Stimulated activated CD8-positive, alpha-beta memory T cell treated with anti-CD3 and anti-CD28 coated beads, Interleukin-4, amount 100 ng/mL, for 48 hours (primary cell): ENCODE measurements around the gene CIRBP.

ENCODE experiments used
- DNase-seq: peaks from one replicate; pipeline ENCODE4 v3.0.0-alpha.2; 2020

CIRBP gene

DNA sequence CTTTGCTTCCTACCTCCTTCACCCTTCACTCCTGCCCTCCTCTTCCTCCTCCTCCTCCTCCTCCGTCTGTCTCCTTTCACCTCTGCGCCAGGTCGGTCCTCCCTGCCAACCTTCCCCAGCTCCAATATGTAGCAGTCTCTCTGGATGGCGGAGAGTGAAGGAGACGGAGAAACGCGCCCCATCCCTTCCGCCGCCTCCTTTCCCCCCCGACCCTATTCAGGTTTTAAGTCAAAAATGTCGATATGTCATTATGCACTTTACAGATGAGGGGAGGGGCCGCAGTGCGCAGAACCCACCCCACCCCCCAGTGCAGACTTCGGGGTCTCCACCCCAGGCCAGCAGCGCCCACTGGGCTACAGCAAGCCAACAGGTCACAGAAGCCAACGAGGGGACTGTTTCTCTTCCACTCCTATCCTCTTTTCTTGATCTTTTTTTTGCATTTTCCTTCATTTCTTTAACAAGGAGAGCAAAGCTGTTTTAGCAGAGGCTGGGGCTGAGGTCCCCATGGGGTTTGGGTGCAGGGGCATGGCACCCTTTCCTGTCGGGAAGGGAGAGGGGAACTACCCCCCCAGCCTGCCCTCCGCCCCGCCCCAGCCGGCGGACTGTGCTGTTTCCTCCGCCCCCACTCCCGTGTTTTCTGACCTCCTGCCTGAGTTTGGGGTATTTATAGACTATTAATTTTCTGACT, 11.5 kb upstream of the CIRBP start:
- DNase-seq = no peak

DNA sequence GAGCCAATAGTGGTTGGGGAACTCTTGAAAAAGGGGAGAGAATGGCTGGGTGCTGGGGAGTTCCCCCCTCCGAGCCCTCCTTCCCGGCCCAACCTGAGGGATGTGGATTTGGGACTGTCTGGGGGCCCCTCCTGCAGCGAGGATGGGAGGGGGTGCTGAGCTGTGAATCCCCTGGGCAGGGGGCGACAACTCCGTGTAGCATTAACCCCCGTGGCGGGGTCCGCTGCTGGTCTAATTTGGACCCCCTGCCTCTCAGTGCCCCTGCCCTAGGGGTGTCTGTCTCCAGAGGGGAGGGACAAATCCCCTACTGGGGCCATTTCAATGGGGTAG, 11.0 kb upstream of the CIRBP start:
- no peak for DNase-seq

DNA sequence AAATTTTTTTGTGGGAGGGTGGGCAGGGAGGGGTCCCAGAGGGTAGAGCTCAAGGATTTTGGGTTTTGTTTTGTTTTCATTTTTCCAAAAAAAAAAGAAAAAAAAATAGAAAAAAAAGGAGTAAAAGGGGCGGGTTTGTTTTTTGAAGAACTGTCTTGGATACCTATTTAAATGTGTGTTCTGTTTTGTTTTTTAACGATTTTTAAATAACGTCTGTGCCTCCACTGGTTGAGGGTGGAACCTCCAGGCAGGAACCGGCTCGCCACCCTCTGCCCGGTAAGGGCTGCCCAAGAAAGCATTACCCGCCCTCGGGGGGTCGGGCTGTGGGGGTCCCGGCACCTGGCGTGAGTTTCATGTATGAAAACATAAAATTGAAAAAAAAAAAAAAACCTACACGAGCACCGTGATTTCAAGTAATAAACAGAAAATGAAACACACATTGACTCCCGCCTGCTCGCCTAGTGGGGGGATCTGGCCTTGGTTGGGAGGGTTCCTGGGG, 10.4 kb upstream of the CIRBP start:
- DNase-seq = no peak

DNA sequence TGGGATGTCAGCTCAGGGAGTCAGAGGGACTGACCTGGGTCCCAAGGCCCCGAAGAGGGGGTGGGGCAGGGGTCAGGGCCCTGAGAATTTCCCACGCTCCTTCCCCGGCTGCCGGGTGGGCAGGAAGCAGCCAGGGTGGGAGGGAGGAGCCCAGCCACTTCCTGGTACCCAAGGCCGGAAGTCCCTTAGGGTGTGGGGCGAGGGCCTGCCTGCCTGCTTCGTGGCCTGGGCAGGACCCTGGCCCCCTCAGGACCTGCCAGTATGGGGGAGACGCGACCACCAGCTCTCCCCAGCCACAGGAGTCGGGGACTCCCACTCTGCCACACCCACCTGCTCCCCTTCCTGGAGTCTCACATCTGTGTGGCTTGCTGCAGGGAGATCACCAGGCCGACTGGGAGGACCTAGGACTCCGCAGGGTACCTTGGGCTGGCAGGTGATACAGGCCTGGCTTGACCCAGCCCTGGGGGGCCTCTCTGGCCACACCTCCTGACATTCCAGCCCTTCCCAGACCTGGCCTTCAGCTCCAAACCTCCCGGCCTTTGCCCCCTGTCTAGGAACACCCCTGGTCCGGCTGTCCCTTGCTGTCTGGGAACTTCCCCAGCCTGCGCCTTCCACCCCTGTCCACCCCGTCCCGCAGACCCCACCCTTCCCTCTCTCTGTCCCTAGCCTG, 9.8 kb upstream of the CIRBP start:
- peak; percentile 83 for DNase-seq

DNA sequence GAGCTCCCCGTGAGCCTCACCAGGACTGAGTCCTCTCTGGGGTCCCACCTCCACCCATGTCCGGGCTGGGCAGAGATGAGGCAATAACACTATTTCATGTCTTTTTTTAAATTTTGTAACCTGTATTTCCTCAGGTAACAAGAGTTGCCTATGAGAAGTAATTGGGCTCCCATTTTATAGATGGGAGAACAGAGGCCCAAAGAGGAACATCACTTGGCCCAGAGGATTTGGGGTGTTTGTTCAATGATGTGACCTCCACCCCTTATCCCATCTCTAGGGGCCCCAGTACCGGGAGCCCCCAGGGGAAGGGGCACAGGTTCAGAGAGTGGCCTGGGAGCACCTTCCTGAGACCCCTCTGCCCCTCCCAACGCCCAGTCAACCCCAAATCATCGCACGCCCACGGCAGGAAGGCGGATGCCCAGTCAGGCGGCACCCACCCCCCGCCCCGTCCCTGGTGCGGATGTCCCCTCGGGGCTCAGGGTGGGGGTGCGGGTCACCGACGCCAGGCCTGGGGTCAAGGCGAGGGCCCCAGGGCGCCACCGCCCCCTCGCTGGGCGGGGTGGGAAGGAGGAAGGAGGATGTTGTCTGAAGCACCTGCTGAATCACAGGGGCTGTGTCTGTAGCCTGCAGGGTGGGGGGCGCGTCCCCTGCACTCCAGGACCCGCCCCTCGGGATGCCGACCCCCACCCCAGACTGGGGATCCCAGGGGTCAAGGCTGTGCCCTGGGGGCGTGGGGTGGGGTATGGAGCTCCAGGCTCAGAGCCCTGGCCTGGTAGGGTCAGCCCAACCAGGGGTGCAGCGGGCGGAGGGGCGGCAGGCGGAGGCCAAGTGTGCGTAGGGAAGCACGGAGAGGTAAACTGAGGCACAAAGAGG, 9.0 kb upstream of the CIRBP start:
- DNase-seq = peak; percentile 68

DNA sequence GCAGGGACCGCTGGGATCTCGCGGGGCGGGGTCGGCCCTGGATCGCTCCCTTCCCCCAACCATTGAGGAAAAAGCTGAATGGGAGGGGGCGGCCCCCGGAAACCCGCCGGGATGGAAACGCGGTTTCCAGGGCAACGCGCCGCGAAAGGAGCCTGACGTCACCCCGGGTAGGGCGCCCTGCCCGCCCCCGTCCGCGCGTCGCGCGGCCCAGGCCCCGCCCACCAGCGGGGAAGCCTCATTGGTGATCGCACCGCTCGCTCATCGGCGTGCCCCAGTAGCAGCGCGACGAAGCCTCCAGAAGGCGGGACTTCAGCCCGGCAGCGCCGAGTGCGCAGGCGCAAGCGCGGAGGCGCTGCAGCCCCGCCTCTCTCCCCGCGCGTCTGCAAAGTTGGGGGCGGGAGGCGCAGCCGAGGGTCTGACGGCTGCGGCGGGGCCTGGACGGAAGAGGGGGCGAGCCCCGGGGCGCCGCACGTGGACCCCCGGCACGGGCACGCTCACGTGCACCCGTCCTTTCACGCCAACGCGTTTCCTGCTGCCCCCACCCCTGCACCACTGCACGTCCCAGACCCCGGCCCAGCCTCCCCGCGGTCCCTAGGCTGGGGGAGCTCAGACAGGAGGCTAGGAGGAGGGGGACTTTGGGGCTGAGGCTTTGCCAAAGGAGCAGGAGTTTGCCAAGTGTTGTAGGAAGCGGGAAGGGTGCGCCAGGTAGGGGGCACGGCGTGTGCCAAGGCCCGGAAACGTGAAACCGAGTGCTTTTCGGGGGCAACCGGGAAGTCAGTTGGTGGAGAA, 8.2 kb upstream of the CIRBP start:
- DNase-seq = peak; percentile 98

DNA sequence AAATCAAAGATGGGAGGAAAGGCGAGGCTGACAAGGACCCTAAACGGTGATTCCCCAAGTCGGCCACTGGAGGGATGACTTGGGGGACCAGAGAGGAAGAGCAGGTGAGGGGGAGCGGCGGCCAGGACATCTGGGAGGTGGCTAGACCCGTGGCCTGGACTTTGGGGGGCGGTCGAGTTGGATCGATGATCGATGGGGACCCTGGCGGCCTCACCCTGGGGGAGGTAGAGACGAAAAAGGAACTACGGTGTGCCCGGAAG, 7.7 kb upstream of the CIRBP start:
- DNase-seq = peak; percentile 54

DNA sequence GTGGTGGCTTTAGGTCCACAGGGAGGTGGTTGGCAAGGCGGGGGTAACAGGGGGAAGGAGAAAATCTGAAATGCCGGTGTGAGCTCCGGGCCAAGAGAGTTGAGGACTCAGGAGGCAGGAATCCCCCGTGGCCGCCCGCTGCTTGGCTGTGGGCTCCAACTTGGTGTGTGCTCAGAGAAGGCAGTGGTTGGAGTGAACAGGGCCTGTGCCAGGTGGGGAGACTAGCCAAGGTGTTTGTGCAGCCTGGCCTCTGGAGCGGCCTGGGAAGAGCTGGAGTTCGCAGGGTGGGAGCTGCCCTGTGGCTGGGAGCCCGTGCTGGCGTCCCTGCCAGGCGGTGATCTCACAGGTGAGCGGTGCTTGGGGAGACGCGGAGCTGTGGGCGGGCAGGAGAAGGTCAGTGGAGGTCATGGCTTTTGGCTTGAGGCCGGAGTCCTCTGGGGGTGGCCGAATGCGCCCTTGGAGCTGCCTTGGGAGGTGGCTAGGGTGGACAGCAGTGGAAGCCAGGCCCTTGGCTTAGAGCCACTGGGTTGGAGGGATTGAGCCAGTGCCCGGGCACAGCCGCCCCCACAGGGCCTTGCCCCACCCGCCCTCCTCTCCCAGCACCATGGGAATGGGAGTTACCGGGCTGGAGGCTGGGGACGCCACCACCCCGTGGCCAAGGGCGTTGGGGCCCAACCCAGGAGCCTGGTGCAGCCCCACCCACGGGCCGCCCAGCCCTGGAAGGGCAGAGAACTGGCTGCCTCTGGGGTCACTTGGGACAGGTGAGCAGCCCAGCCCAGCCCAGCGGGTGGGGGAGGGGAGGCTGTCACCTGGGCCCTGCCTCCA, 7.1 kb upstream of the CIRBP start:
- peak; percentile 49 for DNase-seq

DNA sequence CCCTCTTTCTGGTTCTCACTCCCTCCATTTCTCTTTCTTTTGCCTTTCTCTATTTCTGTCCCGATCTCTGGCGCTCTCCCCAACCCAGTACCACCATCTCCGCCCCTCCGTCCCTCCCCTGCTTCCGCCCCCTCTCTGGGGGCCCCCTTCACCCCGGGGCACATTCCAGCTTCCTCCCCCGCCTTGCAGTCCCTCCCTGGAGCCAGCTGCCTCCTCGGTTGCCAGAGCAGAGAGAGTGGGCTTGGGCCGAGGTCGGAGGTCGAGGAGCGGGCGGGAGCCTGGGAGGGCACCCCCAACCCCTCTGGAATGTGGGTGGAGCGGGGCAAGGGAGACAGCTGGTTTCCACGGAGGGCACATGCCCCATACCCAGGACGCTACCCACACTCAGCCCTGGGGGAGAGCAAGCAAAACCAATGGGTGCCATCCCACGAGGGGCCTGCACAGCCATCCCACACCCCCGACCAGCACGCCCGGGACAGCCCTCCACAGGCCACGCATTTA, 6.5 kb upstream of the CIRBP start:
- no peak for DNase-seq

DNA sequence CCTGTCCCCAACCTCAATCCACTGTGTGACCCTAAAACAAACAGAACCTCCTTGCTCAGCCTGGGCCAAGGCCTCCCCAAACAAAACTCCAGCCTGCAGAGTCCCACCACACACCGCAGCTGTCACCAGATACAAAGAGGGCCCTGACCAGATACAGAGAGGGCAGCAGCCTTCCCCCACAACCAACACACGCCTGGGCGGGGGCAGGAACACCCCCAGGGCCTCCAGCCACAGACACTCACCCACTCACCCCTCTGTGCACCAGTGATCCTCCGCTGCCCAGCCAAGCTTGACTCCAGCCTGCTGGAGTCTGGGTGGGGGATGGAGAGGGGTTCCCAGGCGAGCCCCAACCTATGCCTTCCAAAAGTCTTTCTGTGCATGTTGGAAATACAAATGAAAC, 5.9 kb upstream of the CIRBP start:
- DNase-seq = no peak

DNA sequence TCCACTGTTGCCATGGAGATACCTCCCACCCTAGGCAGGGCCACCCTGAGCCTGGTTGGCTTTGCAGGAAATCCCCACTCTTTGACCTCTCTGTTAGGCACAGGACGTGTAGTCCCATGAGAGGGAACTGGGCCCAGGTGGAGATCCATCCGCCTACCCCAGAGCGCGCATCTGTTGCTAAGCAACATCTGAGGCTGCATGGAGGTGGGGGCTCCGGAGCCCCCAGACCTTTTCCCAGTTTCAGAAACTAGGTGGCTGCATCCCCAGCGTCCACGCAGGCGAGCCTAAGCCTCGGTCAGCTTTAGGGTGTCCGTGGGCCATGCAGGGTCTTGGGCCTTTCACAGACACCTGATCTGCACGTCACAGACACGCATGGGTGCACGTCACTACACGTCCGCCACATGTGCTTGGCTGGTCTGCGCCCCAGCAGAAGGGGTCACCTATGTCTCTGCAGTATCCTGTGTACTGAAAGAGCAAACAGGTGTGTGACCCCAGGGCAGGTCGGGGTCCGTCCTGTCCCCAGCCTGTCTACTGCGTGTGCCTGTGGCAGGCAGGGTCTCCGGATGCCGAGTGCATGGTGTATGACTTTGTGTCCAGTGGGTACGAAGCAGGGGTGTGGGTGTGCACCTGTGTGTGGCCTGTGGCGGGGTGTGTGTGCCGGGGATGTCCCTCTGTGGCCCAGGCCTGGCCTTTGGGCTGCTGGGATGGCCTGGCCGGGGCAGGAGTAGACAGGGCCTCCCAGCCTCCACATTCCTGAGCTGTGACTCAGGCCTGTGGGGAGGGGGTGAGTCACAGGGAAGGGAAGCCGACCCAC, 4.1 kb upstream of the CIRBP start:
- DNase-seq = no peak

DNA sequence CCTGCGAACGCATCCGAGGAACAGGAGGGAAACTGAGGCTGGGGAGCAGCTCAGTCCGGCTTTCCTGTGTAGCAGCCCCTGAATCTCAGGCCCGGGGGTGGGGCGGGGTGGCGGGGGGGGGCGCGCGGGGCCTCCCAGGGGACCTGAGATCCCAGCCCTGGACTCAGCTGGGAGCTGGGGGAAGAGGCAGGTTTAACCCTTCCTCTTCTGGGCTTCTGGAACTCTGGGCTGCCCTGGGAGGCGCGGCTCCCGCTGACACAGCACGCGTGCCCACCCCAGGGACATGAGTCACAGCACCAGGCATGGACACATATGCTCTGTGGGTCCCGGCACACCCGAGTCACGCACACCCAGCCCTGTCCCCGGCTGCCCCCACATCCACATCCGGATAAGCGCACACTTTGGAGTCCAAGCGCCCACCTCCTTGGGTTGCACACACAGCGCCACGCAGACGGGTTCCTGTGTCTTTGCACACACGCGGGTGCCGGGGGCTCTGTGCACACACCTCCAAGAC, 3.5 kb upstream of the CIRBP start:
- DNase-seq = peak; percentile 70

DNA sequence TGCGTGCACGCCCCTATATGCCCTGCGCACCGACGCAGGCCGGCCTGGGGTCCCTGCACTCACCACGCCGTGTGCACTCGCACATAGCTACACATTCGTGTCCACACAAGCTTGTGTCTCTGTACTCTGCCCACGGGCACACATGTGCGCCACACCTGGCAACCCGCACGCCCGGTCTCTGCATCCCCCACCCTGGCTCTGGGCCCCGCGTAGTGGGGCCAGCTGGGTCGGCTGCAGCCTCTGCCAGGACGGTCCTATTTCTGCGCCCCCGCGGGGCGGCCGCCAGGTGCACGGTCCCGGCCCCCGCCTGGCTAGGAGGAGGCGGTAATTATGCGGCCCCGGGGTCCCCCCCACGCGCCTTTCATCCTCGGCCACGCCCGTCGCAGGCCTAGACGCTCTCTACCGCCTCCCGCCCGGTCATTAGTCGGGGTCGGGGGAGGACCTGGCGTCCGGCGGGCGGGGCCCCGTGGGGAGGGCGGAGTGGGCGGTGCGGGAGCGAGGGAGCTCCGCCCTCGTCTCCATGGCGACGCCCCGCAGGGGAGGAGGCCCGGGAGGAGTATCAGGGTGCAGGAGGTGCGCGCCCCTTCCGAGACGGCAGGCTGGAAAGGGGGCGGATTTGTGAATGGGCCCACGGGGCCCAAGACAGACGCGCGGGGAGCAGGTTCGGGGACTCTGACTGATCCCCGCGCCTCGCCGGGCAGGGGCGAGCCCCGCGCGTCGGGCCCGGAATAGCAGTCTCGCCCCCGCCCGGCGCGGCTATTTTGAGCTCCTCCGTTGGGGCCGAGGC, 2.8 kb upstream of the CIRBP start:
- peak; percentile 93 for DNase-seq

DNA sequence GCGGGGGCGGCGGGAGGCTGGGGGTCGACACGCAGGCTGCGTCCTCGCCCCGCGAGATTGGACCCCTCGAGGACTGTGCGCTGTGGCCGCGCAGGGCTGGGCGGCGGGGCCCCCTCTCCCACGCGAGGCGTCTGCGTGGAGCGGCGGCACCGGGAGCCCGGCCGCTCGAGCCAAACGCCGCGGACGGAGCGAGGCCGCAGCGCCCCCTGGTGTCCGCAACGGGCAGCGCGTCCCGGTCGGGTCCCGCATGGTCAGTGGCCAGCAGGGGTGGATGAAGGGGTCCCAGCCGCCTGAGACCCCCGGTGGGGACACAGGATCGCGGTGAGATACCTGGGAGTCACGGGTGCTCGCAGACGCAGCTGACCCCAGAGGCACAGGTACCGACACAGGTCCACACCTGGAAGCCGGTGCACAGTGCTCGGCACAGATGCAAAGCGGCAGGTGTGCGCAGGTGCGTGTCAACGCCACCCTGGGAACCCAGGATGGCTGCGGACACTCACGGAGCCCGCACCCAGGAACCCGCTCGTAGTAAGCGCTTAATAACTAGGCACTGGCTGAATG, 2.1 kb upstream of the CIRBP start:
- DNase-seq = peak; percentile 87

DNA sequence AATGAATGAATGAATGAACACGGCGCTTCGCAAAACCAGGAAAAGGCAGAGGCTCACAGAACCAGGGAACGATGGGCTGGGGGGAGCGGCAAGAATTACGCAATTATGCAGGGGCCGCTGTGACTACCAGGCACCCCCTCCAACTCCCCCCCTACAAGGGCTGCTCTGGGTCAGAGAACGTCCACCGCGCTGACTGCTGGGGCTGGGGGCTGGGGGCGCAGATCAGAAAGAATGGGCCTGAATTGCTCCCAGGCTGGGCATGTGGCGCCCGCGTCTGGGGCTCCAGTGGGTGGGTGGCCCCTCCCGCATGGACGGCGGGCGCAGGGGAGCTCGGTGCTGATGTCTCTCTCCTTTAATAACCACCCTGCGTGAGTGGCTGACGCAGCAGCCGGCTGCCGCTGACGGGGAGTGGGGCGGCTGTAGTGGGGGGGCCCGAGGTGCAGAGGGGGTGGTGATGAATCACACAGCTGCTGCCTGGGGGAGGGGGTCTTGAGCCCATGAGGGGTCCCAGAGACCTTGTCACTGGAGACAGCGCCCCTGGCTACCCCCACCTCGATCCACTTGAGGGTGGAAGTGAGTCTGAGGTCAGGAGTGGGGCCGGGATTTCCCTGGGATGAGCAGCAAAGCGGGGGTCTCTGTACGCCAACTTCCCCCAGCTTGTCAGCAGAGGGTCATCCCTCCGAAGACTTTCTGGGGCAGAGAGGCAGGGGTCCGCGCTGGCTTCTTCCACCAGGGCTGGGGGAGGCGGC, 1.5 kb upstream of the CIRBP start:
- DNase-seq = peak; percentile 36

DNA sequence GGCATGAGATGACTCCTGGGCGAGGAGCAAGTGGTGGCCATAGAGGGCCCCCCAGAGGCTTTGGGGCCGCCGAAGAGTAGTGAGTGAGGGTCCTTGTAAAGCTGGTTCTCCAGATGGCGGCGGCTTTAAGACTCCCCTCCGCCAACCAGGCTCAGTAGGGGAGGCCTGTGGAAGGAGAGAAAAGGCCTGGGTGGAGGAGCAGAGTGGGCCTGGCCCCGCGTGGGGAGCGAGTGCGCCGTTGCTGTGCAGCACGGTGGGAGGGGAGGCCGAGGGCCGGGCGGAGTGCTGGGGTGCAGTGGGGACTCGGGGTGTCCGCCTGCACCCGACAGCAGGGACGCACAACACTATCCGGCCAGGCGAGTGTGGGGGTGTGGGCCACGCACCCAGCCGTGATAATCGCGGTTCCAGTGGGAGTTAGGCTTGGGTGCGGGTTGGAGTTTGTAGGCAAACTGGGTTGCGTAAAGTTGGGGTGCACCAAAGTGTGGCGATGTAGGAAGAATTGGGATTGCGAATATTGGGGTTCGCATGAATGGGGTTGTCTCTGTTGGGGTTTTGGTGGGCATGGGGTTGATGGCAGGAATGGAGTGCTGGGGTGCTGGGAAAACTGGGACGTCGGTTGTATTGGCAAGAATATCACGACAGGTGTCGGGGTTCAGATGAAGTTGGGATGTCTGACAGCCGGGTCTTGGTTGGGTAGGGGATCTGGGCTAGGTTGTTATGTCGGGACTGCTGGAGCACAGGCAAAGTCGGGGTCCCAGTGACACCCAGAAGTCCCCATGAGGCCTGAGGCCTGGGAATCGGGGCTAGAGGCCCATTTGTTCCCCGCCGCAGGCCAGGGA, 687 bp upstream of the CIRBP start:
- no peak for DNase-seq

DNA sequence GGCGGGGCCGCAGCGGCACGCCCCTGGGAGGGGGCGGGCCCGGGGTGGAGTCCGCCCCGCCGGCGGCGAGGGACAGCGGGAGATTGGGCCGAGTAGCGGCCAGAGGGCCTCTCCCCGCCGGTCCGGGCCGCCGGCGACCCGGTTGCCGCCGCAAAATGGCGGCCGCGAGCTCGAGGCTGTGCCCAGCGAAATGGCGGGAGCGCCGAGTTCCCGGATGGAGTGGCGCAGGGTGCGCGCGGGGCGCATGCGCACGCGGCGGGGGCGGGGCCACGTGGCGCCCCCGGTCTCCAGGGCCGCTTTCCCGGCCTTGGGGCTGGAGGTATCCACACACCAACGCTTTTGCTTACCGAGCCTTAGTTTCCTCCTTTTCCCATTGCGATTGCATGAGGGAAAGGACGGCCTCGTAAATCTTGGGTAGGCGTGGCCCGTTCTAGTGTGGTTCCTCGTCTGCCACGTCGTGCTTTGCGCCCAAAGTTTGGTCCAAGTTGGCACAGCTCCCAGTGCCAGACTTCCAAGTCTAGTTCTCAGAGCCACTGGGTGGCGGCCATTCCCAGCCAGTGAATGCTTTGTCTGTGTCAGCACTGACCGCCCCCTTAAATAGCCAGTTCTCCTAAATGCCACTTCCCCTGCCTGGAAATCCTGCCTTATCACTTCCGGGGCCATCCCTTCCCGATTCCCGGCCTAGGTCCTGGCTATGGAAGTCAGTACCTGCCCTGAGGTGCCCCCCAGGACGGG, 513 bp downstream of the CIRBP start:
- peak; percentile 90 for DNase-seq
